Activated CD8-positive, alpha-beta memory T cell treated with anti-CD3 and anti-CD28 coated beads, Interleukin-2, amount 10 ng/mL, durations not matched to agents 7 days and 5 days (primary cell): ENCODE measurements around the gene DNAAF8. TPM values are rescaled to one million over a fixed set of nuclear protein-coding genes. Genes with fewer than 3 reads are reported as not detected.
"Not testable (repeated sequence)": the region's sequence is repeated elsewhere in the genome, so short reads cannot be mapped to it uniquely, and the experiment has no call there.

ENCODE experiments used
- ATAC-seq: fragments of 150-1000 bp; cut with Tn5 transposase; one replicate; pipeline ENCODE4 v1.10.0; 2021; ENCODE audit warnings: moderate library complexity
- CTCF ChIA-PET: fragments of 350-600 bp; sonication (Branson Sonifier 250); formaldehyde crosslinking; loops from one replicate; lab custom pipeline; 2021; ENCODE audit warnings: antibody characterized with exemption; lab: Charles Lee
- DNase-seq: peaks from one replicate; pipeline ENCODE4 v3.0.0-alpha.2; 2020
- H3K27ac Mint-ChIP-seq: one replicate; pipeline ENCODE4 v1.8.0; 2021; ENCODE audit warnings: mild to moderate bottlenecking, mixed read lengths
- H3K27me3 Mint-ChIP-seq: one replicate; pipeline ENCODE4 v1.8.0; 2021; ENCODE audit warnings: mixed read lengths
- H3K36me3 Mint-ChIP-seq: one replicate; pipeline ENCODE4 v1.8.0; 2021; ENCODE audit warnings: mild to moderate bottlenecking, mixed read lengths
- H3K4me1 Mint-ChIP-seq: one replicate; pipeline ENCODE4 v1.8.0; 2021; ENCODE audit warnings: mixed read lengths
- H3K4me3 Mint-ChIP-seq: one replicate; pipeline ENCODE4 v1.8.0; 2021; ENCODE audit warnings: mild to moderate bottlenecking, moderate library complexity, mixed read lengths
- H3K9me3 Mint-ChIP-seq: one replicate; pipeline ENCODE4 v1.8.0; 2022; ENCODE audit warnings: low read depth, mixed read lengths
- total RNA-seq, 2 experiments: library from RNA; stranded (reverse); gene quantifications; one replicate each; pipeline ENCODE4 v1.2.3, GENCODE V29; 2021

Gene DNAAF8
- total RNA-seq, 2 experiments from 2014 or later, result 0.30 TPM; not detected in 1

- CTCF ChIA-PET, result no interaction called here
Observed at GRCh38 chr16:4714996-4715395, 19.3 kb upstream of the DNAAF8 start.

GRCh38 chr16:4718466-4718865 lies 15.9 kb upstream of the DNAAF8 start:
- DNase-seq (no peak), ATAC-seq (no peak)
- Mint-ChIP-seq H3K4me1 (no peaks in the 10 kb centered on the region), H3K27ac (no peak overlapping the region), H3K27me3 (no peaks in the 10 kb centered on the region), H3K4me3 (no peak overlapping the region), H3K9me3 (no peaks in the 10 kb centered on the region), H3K36me3 (no peaks in the 10 kb centered on the region)
- CTCF ChIA-PET, result no interaction called here

More at GRCh38 chr16:4714996-4715395, 19.3 kb upstream of the DNAAF8 start:
- H3K27ac Mint-ChIP-seq, result no peak overlapping the region
- peaks cover 4% of the 10 kb centered on the region for H3K36me3 Mint-ChIP-seq
- H3K27me3 Mint-ChIP-seq, result no peaks in the 10 kb centered on the region
- DNase-seq (no peak), ATAC-seq (no peak)
- H3K4me3 Mint-ChIP-seq, result no peak overlapping the region
- H3K4me1 Mint-ChIP-seq, result no peaks in the 10 kb centered on the region
- no peaks in the 10 kb centered on the region for H3K9me3 Mint-ChIP-seq

- Mint-ChIP-seq H3K9me3 (no peaks in the 10 kb centered on the region), H3K27ac (no peak overlapping the region), H3K36me3 (no peaks in the 10 kb centered on the region), H3K27me3 (no peaks in the 10 kb centered on the region), H3K4me3 (no peak overlapping the region), H3K4me1 (no peaks in the 10 kb centered on the region)
- ATAC-seq, result no peak
- CTCF ChIA-PET, result no interaction called here
- no peak for DNase-seq
Observed at GRCh38 chr16:4723071-4723767, 11.1 kb upstream of the DNAAF8 start.

GRCh38 chr16:4724661-4725270 lies 9.6 kb upstream of the DNAAF8 start:
- H3K27me3 Mint-ChIP-seq, result no peaks in the 10 kb centered on the region
- H3K4me1 Mint-ChIP-seq, result no peaks in the 10 kb centered on the region
- H3K27ac Mint-ChIP-seq, result no peak overlapping the region
- CTCF ChIA-PET, result no interaction called here
- peaks cover 2% of the 10 kb centered on the region for H3K36me3 Mint-ChIP-seq
- H3K9me3 Mint-ChIP-seq, result no peaks in the 10 kb centered on the region
- ATAC-seq, result no peak
- no peak overlapping the region for H3K4me3 Mint-ChIP-seq
- no peak for DNase-seq

GRCh38 chr16:4726616-4727015 lies 7.7 kb upstream of the DNAAF8 start:
- no peak for DNase-seq
- Mint-ChIP-seq H3K4me1 (peaks cover under 1% of the 10 kb centered on the region), H3K9me3 (no peaks in the 10 kb centered on the region), H3K27me3 (no peaks in the 10 kb centered on the region), H3K27ac (no peak overlapping the region), H3K4me3 (no peak overlapping the region), H3K36me3 (peaks cover 5% of the 10 kb centered on the region)
- CTCF ChIA-PET, result no interaction called here
- ATAC-seq, result no peak

- H3K4me1 Mint-ChIP-seq, result peaks cover 15% of the 10 kb centered on the region
- no peak for DNase-seq
- no peak overlapping the region for H3K4me3 Mint-ChIP-seq
- H3K27ac Mint-ChIP-seq, result no peak overlapping the region
- H3K36me3 Mint-ChIP-seq, result peaks cover 5% of the 10 kb centered on the region
- no peak for ATAC-seq
- no peaks in the 10 kb centered on the region for H3K27me3 Mint-ChIP-seq
- CTCF ChIA-PET, result no interaction called here
- H3K9me3 Mint-ChIP-seq, result no peaks in the 10 kb centered on the region
Observed at GRCh38 chr16:4728676-4729075, 5.7 kb upstream of the DNAAF8 start.

GRCh38 chr16:4729876-4730275 lies 4.5 kb upstream of the DNAAF8 start:
- DNase-seq (no peak), ATAC-seq (no peak)
- no peak overlapping the region for H3K27ac Mint-ChIP-seq
- H3K4me1 Mint-ChIP-seq, result peaks cover 16% of the 10 kb centered on the region
- peaks cover 5% of the 10 kb centered on the region for H3K36me3 Mint-ChIP-seq
- no peaks in the 10 kb centered on the region for H3K9me3 Mint-ChIP-seq
- H3K27me3 Mint-ChIP-seq, result no peaks in the 10 kb centered on the region
- CTCF ChIA-PET, result no interaction called here
- no peak overlapping the region for H3K4me3 Mint-ChIP-seq

- DNase-seq (no peak), ATAC-seq (no peak)
- Mint-ChIP-seq H3K4me1 (peaks cover 22% of the 10 kb centered on the region), H3K27me3 (no peaks in the 10 kb centered on the region), H3K27ac (peak overlapping the region; percentile 70), H3K9me3 (no peaks in the 10 kb centered on the region), H3K36me3 (peaks cover 5% of the 10 kb centered on the region), H3K4me3 (peak overlapping the region; percentile 85)
- CTCF ChIA-PET, result interaction anchor here (1.6 to 2.7 kb wide), 3 partner anchors 15 to 109 kb away, joined by 3 to 10 read pairs (median 8); partner anchors contain the start of gene MGRN1
Observed at GRCh38 chr16:4733211-4733742, 1.1 kb upstream of the DNAAF8 start.

- DNase-seq, result peak; percentile 52
- CTCF ChIA-PET, result interaction anchor here (1.0 to 2.7 kb wide), 9 partner anchors 14 to 162 kb away, joined by 3 to 10 read pairs (median 5); partner anchors contain the start of genes MGRN1 and UBALD1
- Mint-ChIP-seq H3K36me3 (peaks cover 5% of the 10 kb centered on the region), H3K27ac (peak overlapping the region; percentile 70), H3K4me3 (peak overlapping the region; percentile 85), H3K27me3 (no peaks in the 10 kb centered on the region), H3K9me3 (no peaks in the 10 kb centered on the region), H3K4me1 (peaks cover 22% of the 10 kb centered on the region)
- peak; percentile 2 for ATAC-seq
Observed at GRCh38 chr16:4733747-4734062, 632 bp upstream of the DNAAF8 start.

GRCh38 chr16:4734730-4735535 lies 596 bp downstream of the DNAAF8 start:
- no peaks in the 10 kb centered on the region for H3K9me3 Mint-ChIP-seq
- CTCF ChIA-PET, result interaction anchor here (0.9 to 2.7 kb wide), 14 partner anchors 13 to 463 kb away, joined by 3 to 10 read pairs (median 3); partner anchors contain the start of genes MGRN1 and UBALD1
- H3K36me3 Mint-ChIP-seq, result peaks cover 3% of the 10 kb centered on the region
- ATAC-seq, result peak; percentile 81
- H3K27ac Mint-ChIP-seq, result peak overlapping the region; percentile 86
- DNase-seq, result peak; percentile 97
- peak overlapping the region; percentile 85 for H3K4me3 Mint-ChIP-seq
- H3K4me1 Mint-ChIP-seq, result peaks cover 22% of the 10 kb centered on the region
- H3K27me3 Mint-ChIP-seq, result no peaks in the 10 kb centered on the region

GRCh38 chr16:4736546-4736945 lies 2.2 kb downstream of the DNAAF8 start:
- CTCF ChIA-PET, result no interaction called here
- no peaks in the 10 kb centered on the region for H3K27me3 Mint-ChIP-seq
- no peak overlapping the region for H3K4me3 Mint-ChIP-seq
- no peak overlapping the region for H3K27ac Mint-ChIP-seq
- no peaks in the 10 kb centered on the region for H3K36me3 Mint-ChIP-seq
- DNase-seq (no peak), ATAC-seq (no peak)
- H3K9me3 Mint-ChIP-seq, result no peaks in the 10 kb centered on the region
- peaks cover 22% of the 10 kb centered on the region for H3K4me1 Mint-ChIP-seq

GRCh38 chr16:4737545-4737944 lies 3.2 kb downstream of the DNAAF8 start:
- no peaks in the 10 kb centered on the region for H3K27me3 Mint-ChIP-seq
- H3K36me3 Mint-ChIP-seq, result no peaks in the 10 kb centered on the region
- H3K4me1 Mint-ChIP-seq, result peaks cover 15% of the 10 kb centered on the region
- H3K9me3 Mint-ChIP-seq, result no peaks in the 10 kb centered on the region
- CTCF ChIA-PET, result no interaction called here
- no peak overlapping the region for H3K27ac Mint-ChIP-seq
- H3K4me3 Mint-ChIP-seq, result no peak overlapping the region
- ATAC-seq (no peak), DNase-seq (no peak)

- peaks cover 13% of the 10 kb centered on the region for H3K4me1 Mint-ChIP-seq
- DNase-seq, H3K9me3 Mint-ChIP-seq, ATAC-seq, H3K4me3 Mint-ChIP-seq, H3K36me3 Mint-ChIP-seq, CTCF ChIA-PET, H3K27me3 Mint-ChIP-seq, H3K27ac Mint-ChIP-seq: not testable (repeated sequence)
Observed at GRCh38 chr16:4738370-4738769, 4.0 kb downstream of the DNAAF8 start.
